Cardiac muscle cell (in vitro differentiated cells and primary cell): ENCODE measurements around the gene MTHFSD. TPM values are rescaled to one million over a fixed set of nuclear protein-coding genes. Genes with fewer than 3 reads are reported as not detected.

Source experiments
- DNase-seq, 2 donors: peaks; one replicate each; pipeline versions ENCODE4 v3.0.0 to v3.0.0-alpha.2; 2010 to 2017; ENCODE audit warnings: low read depth in 1 of 2, low spot score in 1 of 2
- H3K27ac ChIP-seq: fragments of 200-600 bp; sonication (generic); 2 replicates; pipeline ENCODE4 v1.5.1; 2016
- H3K27me3 ChIP-seq: fragments of 200-600 bp; sonication (generic); 2 replicates; pipeline ENCODE4 v1.6.0; 2016; ENCODE audit warnings: control low read depth
- H3K36me3 ChIP-seq: fragments of 200-600 bp; sonication (generic); 2 replicates; pipeline ENCODE4 v1.5.1; 2016; ENCODE audit warnings: control low read depth
- H3K4me1 ChIP-seq: fragments of 200-600 bp; sonication (generic); 2 replicates; pipeline ENCODE4 v1.8.1; 2017; ENCODE audit warnings: low read depth, mild to moderate bottlenecking, mixed run types
- H3K4me3 ChIP-seq: fragments of 200-600 bp; sonication (generic); 2 replicates; pipeline ENCODE4 v1.5.1; 2016; ENCODE audit warnings: mild to moderate bottlenecking
- H3K9me3 ChIP-seq: fragments of 200-600 bp; sonication (generic); 2 replicates; pipeline ENCODE4 v1.5.1; 2017; ENCODE audit warnings: low read depth, mild to moderate bottlenecking, control low read depth
- polyA plus RNA-seq: library from polyadenylated mRNA; unstranded; fragments of >200 nt; fragmentation: Nextera tagmentation; extraction: Ambion mirVana; gene quantifications from 2 replicates; pipeline ENCODE4 v1.2.1, GENCODE V29; 2016
- total RNA-seq: library from RNA; depleted of rRNA; stranded (reverse); fragments of >200 nt; gene quantifications from 2 replicates; pipeline ENCODE4 v1.2.3, GENCODE V29; 2016
- TF ChIP-seq, protein P1 (sequence below): IDR thresholded peaks from 2 replicates; pipeline ENCODE4 v1.5.1; 2012; ENCODE audit warnings: low read depth, mild to moderate bottlenecking, low read length

MTHFSD gene
- total and polyA plus RNA-seq, 2 experiments from 2014 or later = 23.0 to 36.0 TPM

GRCh38 chr16:86553356-86553755 is 1.7 kb downstream of the MTHFSD start:
- no peaks in the 10 kb centered on the region for H3K36me3 ChIP-seq
- H3K4me3 ChIP-seq = no peak overlapping the region
- no peaks in the 10 kb centered on the region for H3K27me3 ChIP-seq
- H3K9me3 ChIP-seq = no peaks in the 10 kb centered on the region
- no peak for DNase-seq
- no peak overlapping the region for H3K27ac ChIP-seq
- peaks cover 3% of the 10 kb centered on the region for H3K4me1 ChIP-seq
- TF ChIP-seq, protein P1, sequence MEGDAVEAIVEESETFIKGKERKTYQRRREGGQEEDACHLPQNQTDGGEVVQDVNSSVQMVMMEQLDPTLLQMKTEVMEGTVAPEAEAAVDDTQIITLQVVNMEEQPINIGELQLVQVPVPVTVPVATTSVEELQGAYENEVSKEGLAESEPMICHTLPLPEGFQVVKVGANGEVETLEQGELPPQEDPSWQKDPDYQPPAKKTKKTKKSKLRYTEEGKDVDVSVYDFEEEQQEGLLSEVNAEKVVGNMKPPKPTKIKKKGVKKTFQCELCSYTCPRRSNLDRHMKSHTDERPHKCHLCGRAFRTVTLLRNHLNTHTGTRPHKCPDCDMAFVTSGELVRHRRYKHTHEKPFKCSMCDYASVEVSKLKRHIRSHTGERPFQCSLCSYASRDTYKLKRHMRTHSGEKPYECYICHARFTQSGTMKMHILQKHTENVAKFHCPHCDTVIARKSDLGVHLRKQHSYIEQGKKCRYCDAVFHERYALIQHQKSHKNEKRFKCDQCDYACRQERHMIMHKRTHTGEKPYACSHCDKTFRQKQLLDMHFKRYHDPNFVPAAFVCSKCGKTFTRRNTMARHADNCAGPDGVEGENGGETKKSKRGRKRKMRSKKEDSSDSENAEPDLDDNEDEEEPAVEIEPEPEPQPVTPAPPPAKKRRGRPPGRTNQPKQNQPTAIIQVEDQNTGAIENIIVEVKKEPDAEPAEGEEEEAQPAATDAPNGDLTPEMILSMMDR = no peak

DNA sequence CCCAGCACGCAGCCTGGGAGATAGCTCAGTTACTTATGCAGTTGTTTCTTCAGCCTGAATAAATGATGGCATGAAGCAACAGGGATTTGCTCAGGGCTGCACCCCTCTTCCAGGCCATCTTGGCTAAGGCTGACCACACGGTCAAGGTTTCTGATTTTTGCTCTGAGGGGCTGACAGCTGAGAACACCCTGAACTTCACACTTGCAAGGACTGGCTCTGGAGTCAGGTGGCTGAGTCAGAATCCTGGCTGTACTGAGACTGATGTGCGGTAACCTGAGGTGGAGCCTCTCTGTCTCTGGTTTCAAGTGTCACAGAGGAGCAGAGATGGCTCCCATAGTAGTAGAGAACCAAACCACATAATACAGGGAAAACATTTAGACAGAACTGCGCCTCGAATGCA is 4.8 kb downstream of the MTHFSD start:
- no peaks in the 10 kb centered on the region for H3K27me3 ChIP-seq
- DNase-seq = no peak
- no peaks in the 10 kb centered on the region for H3K4me1 ChIP-seq
- no peaks in the 10 kb centered on the region for H3K9me3 ChIP-seq
- H3K36me3 ChIP-seq = peaks cover 5% of the 10 kb centered on the region
- no peak overlapping the region for H3K4me3 ChIP-seq
- no peak overlapping the region for H3K27ac ChIP-seq
- TF ChIP-seq, protein P1 = no peak

DNA sequence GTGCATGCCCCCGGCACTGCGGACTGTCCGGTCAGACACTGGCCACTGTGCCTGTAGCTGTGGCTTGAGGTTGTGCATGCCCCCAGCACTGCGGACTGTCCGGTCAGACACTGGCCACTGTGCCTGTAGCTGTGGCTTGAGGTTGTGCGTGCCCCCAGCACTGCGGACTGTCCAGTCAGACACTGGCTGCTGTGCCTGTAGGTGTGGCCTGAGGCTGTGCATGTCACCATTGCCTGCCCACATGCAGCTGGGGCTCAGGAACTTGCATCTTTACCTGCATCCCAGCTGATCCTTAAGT is 5.2 kb downstream of the MTHFSD start:
- H3K4me3 ChIP-seq = no peak overlapping the region
- TF ChIP-seq, protein P1 = no peak
- no peaks in the 10 kb centered on the region for H3K4me1 ChIP-seq
- H3K9me3 ChIP-seq = no peaks in the 10 kb centered on the region
- DNase-seq = no peak
- H3K27ac ChIP-seq = no peak overlapping the region
- no peaks in the 10 kb centered on the region for H3K27me3 ChIP-seq
- peaks cover 5% of the 10 kb centered on the region for H3K36me3 ChIP-seq

DNA sequence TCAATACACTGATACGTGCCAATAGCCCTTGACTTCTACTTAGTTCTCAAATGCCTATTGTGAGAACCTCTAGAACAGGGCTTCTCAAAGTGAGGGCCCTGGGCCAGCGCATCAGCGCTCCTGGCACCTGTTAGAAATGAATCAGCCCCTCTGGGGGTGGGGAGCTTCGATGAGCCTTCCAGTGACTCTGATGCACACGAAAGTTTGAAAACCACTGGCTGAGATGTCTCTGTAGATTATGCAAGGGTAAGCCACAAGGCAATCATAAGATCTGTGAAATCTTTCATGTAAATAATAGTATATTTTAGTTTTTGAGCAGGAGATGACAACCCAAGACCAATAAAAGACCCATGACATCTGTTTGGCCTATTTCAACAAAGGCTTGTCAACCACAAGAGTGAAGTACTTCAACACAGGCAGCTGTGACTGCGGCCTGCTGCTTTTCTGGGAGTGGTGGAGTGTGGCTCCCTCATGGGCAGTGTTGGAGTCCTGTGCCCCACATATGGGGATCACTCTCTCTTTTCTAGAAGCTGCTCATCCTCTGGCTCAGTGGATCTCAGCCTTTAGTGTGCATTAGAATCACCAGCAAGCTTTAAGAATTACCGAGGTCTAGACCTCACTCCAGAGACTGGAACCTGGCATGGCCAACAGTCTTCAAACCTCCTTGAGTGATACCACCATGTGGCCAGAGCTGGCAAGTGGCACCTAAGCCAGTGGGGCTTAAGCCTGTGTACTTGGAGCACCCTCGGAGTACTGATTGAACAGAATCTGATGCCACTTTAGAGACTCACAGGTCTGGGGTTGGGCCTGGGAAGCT is 5.8 kb downstream of the MTHFSD start:
- TF ChIP-seq, protein P1 = no peak
- Histone ChIP-seq H3K27me3 (no peaks in the 10 kb centered on the region), H3K9me3 (no peaks in the 10 kb centered on the region), H3K36me3 (peaks cover 5% of the 10 kb centered on the region), H3K27ac (no peak overlapping the region), H3K4me3 (no peak overlapping the region), H3K4me1 (no peaks in the 10 kb centered on the region)
- DNase-seq = no peak

- H3K9me3 ChIP-seq = no peaks in the 10 kb centered on the region
- H3K4me3 ChIP-seq = no peak overlapping the region
- H3K4me1 ChIP-seq = no peaks in the 10 kb centered on the region
- no peak overlapping the region for H3K27ac ChIP-seq
- no peaks in the 10 kb centered on the region for H3K27me3 ChIP-seq
- H3K36me3 ChIP-seq = peaks cover 5% of the 10 kb centered on the region
- TF ChIP-seq, protein P1 = no peak
- DNase-seq = no peak
These were observed 7.7 kb downstream of the MTHFSD start for GRCh38 chr16:86547286-86547685.

GRCh38 chr16:86546638-86547013 is 8.4 kb downstream of the MTHFSD start:
- no peak overlapping the region for H3K27ac ChIP-seq
- H3K4me3 ChIP-seq = no peak overlapping the region
- no peaks in the 10 kb centered on the region for H3K4me1 ChIP-seq
- peaks cover 6% of the 10 kb centered on the region for H3K36me3 ChIP-seq
- TF ChIP-seq, protein P1 = no peak
- no peaks in the 10 kb centered on the region for H3K9me3 ChIP-seq
- no peak for DNase-seq
- H3K27me3 ChIP-seq = no peaks in the 10 kb centered on the region
